ENCODE measurements around the gene PDK2.

PDK2 gene

DNA sequence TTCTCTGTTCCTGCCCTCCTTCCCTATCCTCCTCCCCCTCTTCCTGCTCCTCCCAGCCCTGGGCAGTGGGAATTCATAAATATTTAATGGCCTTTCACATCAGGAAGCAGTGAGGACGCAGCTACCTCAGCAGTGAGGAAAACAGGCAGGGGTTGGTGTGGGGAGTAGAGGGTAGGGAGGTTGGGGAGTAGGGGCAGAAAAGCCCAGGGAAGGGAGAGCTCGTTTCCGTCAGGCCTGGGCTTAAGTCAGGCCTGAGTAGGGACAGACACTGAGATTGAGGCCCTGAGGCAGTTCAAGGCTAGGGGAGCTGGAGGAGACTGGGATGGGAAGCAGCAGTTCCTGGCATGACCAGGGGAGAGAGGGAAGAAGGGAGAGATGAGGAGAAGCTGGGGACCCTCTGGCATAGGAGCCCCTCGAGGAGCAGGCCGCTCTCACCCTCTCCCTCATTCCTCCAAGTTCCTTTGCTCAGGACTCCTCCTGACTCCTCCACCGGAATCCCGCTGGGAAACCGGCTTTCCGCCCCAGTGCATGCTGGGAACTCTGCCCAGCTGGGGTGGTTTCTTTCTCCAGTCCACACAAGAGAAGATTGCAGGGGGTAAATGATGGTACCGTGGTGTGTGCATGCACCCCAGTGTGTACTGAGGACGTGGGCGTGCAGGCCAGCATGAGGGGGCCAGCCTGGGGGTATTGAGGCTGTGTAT lies 28.6 kb downstream of the PDK2 start:
- Histone ChIP-seq H3K27me3 (ENCODE audit: insufficient read depth, poor library complexity, severe bottlenecking) (peaks cover 4% of the 10 kb centered on the region), H3K27ac (ENCODE audit: poor library complexity, severe bottlenecking) (no peak overlapping the region), H3K4me1 (ENCODE audit: insufficient read depth, poor library complexity, severe bottlenecking) (peaks cover 6% of the 10 kb centered on the region), H3K36me3 (ENCODE audit: low read depth) (no peaks in the 10 kb centered on the region), H3K4me3 (ENCODE audit: severe bottlenecking) (no peak overlapping the region), H3K9me3 (ENCODE audit: severe bottlenecking) (no peaks in the 10 kb centered on the region)
- TF ChIP-seq, protein P1, sequence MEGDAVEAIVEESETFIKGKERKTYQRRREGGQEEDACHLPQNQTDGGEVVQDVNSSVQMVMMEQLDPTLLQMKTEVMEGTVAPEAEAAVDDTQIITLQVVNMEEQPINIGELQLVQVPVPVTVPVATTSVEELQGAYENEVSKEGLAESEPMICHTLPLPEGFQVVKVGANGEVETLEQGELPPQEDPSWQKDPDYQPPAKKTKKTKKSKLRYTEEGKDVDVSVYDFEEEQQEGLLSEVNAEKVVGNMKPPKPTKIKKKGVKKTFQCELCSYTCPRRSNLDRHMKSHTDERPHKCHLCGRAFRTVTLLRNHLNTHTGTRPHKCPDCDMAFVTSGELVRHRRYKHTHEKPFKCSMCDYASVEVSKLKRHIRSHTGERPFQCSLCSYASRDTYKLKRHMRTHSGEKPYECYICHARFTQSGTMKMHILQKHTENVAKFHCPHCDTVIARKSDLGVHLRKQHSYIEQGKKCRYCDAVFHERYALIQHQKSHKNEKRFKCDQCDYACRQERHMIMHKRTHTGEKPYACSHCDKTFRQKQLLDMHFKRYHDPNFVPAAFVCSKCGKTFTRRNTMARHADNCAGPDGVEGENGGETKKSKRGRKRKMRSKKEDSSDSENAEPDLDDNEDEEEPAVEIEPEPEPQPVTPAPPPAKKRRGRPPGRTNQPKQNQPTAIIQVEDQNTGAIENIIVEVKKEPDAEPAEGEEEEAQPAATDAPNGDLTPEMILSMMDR (IDR thresholded peaks at IDR 0.05; ENCODE audit: poor library complexity, severe bottlenecking), result no peak
- ATAC-seq (ENCODE audit: low read depth) (0 out of 3 replicates have a peak, but pooled peaks have one; percentile 7), DNase-seq (ENCODE audit: low spot score) (no peak)

DNA sequence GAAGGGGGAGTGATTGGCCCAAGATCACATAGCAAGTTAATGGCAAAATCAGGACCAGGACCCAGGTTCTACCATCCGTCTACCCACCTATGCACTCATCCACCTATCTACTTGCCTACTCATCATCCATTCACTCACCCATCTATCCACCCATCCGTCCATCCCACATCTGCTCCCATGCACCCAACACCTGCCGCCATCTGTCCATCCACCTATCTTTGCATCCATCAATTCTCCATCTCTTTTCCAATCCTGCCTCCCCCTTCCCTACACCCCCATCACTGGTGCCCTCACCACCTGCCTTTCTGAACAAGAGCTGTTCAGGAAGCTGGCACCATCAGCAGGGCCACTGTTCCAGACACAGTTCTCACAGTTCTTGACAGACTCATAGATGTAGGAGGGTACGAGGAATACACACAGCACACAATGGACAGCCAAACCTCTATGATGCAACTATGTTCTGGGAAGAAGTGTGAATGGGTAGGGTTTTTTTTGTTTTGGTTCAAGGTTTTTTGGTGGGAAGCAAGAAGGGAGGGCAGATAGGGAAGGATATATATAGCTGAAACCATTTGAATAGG lies 30.4 kb downstream of the PDK2 start:
- Histone ChIP-seq H3K4me1 (ENCODE audit: insufficient read depth, poor library complexity, severe bottlenecking) (peaks cover 6% of the 10 kb centered on the region), H3K27ac (ENCODE audit: poor library complexity, severe bottlenecking) (no peak overlapping the region), H3K27me3 (ENCODE audit: insufficient read depth, poor library complexity, severe bottlenecking) (peaks cover 6% of the 10 kb centered on the region), H3K9me3 (ENCODE audit: severe bottlenecking) (no peaks in the 10 kb centered on the region), H3K4me3 (ENCODE audit: severe bottlenecking) (no peak overlapping the region), H3K36me3 (ENCODE audit: low read depth) (no peaks in the 10 kb centered on the region)
- DNase-seq (ENCODE audit: low spot score), result no peak
- no peak for ATAC-seq (ENCODE audit: low read depth)
- TF ChIP-seq, protein P1 (IDR thresholded peaks at IDR 0.05; ENCODE audit: poor library complexity, severe bottlenecking), result no peak

- TF ChIP-seq, protein P1 (IDR thresholded peaks at IDR 0.05; ENCODE audit: poor library complexity, severe bottlenecking), result no peak
- Histone ChIP-seq H3K9me3 (ENCODE audit: severe bottlenecking) (no peaks in the 10 kb centered on the region), H3K4me3 (ENCODE audit: severe bottlenecking) (no peak overlapping the region), H3K4me1 (ENCODE audit: insufficient read depth, poor library complexity, severe bottlenecking) (peaks cover 6% of the 10 kb centered on the region), H3K27me3 (ENCODE audit: insufficient read depth, poor library complexity, severe bottlenecking) (peaks cover 6% of the 10 kb centered on the region), H3K36me3 (ENCODE audit: low read depth) (no peaks in the 10 kb centered on the region), H3K27ac (ENCODE audit: poor library complexity, severe bottlenecking) (no peak overlapping the region)
- DNase-seq (ENCODE audit: low spot score) (no peak), ATAC-seq (ENCODE audit: low read depth) (peak; percentile 34; the same call in 2 of the 3 replicates)
These were observed 32.7 kb downstream of the PDK2 start for GRCh38 chr17:50127697-50128361.

DNA sequence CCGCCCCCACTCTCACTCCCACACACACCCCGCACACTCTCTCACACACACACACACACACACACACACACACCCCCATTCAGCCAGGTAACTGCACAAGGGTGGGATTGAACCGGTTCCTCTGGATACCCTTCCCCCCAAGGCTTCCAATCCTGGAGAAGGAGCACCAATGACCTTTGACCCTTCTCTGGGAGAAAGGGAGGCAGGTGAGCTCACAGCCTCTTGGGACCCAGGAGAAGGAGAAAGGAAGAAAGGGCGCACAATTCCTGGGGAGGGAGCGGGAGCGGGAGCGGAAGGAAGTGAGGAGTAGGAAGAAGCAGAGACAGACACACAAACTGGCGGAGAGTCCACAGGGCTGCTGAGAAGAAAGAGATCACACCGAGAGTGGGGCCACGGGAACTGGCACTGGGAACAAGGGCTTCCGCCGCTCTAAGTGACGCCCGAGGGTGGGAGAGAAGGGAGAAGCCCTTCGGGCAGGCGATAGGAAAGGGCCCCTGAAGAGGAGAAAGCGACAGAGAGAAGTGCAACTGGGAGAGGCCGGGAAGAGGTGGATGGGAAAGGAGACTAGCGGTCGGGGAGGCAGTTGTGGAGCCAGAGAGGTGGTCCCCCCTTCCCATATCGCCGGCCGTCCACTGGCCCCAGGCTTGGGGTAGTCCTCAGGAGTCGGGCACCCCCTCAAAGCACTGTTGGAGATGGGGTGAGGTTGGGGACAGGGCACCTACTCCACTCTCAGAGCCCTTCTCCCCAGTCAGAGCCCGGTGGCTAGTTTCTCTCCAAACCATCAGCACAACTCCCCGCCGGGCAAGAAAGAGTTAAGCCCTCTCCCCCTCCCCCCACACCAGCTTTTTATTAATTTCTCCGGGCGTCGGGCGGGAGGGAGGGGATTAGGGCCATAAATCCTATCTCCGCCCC lies 33.5 kb downstream of the PDK2 start:
- H3K36me3 ChIP-seq (ENCODE audit: low read depth), result no peaks in the 10 kb centered on the region
- ATAC-seq (ENCODE audit: low read depth) (no peak), DNase-seq (ENCODE audit: low spot score) (no peak)
- H3K9me3 ChIP-seq (ENCODE audit: severe bottlenecking), result no peaks in the 10 kb centered on the region
- H3K27me3 ChIP-seq (ENCODE audit: insufficient read depth, poor library complexity, severe bottlenecking), result peaks cover 6% of the 10 kb centered on the region
- H3K27ac ChIP-seq (ENCODE audit: poor library complexity, severe bottlenecking), result no peak overlapping the region
- no peak overlapping the region for H3K4me3 ChIP-seq (ENCODE audit: severe bottlenecking)
- TF ChIP-seq, protein P1 (IDR thresholded peaks at IDR 0.05; ENCODE audit: poor library complexity, severe bottlenecking), result no peak
- peaks cover 6% of the 10 kb centered on the region for H3K4me1 ChIP-seq (ENCODE audit: insufficient read depth, poor library complexity, severe bottlenecking)

All from RWPE2 (cell line).